Hematopoietic multipotent progenitor cell treated with erythropoietin and hydrocortisone succinate and interleukin-3 and kit ligand, for 4 days (in vitro differentiated cells): ENCODE results near the gene HTATIP2.
"Not testable (repeated sequence)": the region's sequence is repeated elsewhere in the genome, so short reads cannot be mapped to it uniquely, and the experiment has no call there.

Experiments
- DNase-seq: peaks from one replicate; pipeline ENCODE4 v3.0.0-alpha.2; 2015

Gene HTATIP2

GRCh38 chr11:20372081-20372626, 8.6 kb downstream of the HTATIP2 start:
- no peak for DNase-seq

DNA sequence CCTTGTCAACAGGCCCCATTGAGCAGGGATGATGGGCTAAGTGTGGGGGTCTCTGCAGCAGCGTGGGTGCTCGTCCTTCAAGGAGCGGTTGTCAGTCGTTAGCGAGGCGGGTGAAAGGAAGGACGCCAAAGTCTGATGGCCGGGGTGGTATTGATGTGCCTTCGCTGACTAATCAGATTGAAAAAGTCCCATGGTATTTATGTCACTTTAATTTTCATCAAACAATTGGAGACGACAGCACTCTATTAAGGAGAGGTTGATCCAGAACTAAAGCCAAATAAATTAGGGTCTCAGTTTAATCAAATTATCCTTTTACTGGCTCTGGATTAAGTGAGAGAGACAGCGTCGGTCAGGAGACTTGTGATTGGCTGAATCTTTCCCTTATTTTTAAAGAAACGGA, 9.6 kb downstream of the HTATIP2 start:
- DNase-seq, result no peak

DNA sequence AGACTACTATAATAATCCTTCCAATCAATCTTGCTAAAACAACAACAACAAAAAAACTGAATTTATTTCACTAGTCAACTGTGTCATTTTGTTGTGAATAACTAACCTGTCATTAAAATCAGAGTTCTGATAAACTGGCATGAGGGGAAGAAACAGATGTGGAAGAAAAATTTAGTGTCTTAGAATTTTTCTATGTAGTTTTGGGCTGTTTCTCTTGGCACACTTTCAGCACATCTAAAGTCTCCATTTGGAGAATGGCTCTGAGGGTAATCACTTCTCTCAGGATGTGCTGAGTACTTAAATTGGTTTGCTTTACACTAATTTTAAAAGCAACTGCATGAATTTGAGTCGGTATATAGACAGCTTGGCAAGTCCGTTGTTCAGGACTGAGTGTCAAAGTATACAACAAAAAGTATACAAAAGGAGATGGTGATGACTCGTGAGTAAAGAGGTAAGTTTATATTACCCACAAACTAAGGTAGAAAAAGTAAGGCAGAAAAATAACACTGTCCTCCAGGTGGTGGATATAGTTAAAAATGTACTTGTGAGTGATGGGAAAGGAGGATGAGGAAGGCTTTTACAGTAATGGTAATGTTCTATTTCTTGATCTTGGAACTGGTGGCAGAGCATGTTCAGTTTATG, 10.2 kb downstream of the HTATIP2 start:
- no peak for DNase-seq

DNA sequence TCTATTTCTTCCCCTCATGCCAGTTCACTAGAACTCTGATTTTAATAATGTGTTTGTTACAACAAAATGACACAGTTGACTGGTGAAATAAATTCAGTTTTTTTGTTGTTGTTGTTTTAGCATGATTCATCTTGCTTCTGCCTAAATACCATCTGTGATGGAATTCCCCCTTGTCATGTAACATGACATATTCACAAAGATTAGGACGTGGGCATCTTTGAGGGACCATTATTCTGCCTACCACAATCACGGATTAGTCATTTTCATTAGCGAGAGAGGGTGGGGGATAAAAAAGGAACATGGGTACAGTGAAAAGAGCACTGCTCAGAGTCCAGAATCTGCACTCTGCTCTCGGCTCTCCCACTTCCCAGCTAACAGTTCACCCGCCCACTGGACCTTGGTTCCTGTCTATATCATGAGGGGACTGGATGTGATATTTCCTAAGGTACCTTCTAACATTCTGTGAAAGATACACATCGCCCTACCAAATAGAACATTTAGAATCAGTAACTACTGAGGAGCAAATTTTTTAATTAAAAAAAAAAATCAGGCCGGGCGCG, 11.3 kb downstream of the HTATIP2 start:
- DNase-seq, result no peak

DNA sequence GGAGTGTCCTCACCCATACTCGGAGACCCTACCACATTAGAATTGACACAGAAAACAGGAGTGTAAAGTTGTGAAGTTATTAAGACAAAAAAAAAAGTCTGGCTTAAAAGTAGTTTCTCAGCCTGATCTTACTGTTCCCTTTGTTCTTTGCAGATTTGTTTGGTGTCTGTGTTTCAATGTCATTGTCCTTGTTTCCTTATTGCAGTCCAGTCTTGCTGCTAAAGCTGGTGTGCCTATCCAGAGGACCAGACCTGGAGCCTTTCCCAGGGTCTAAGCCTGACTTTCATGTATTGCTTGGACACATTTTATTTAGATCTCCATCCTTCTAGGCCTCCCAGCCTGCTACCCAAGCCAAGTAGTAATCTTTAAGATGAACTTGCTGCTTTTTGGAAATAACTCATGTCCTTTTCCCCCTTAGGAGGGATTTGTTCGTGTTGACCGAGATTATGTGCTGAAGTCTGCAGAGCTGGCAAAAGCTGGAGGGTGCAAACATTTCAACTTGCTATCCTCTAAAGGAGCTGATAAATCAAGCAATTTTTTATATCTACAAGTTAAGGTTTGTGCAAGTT, 12.7 kb downstream of the HTATIP2 start:
- no peak for DNase-seq

DNA sequence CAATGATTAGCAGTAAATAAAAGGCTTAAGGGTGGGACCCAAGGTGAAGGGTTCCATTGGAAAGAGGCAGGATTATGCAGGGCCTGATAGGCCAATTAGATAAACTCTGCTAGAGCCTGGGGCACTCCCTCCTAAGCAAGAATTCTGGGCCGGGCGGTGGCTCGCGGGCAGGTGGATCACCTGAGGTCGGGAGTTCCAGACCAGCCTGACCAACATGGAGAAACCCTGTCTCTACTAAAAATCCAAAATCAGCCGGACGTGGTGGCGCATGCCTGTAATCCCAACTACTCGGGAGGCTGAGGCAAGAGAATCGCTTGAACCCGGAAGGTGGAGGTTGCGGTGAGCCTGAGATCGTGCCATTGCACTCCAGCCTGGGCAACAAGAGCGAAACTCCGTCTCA, 22.5 kb downstream of the HTATIP2 start:
- not testable (repeated sequence) for DNase-seq

GRCh38 chr11:20387261-20388095, 24.0 kb downstream of the HTATIP2 start, which contains the start of gene PRMT3:
PRMT3 (plus strand) TSS chr11:20387716; CDS start chr11:20387747, 31 bp downstream.
- peak; percentile 98 for DNase-seq

- DNase-seq, result peak; percentile 51
Observed at GRCh38 chr11:20388096-20389055, 24.9 kb downstream of the HTATIP2 start.

DNA sequence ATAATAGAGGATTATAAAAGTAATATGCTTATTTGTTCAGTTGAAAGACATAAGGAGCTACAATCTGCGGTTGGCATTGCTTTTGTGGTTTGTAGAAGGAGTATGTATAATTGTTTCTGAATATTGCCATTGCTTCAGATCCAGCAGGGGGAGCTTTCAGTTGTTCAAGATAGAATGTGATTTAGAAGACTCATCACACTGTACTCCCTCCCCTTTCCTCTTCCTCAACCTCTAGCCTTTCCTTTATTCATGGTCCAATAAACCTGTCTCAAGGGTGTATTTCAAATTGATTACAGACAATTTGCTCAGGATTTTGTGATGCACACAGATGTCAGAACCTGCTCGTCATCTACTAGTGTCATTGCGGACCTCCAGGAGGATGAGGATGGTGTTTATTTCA, 33.8 kb downstream of the HTATIP2 start:
- peak; percentile 90 for DNase-seq

GRCh38 chr11:20399498-20399897, 36.0 kb downstream of the HTATIP2 start:
- DNase-seq, result no peak

GRCh38 chr11:20403059-20403458, 39.5 kb downstream of the HTATIP2 start:
- DNase-seq, result no peak

DNA sequence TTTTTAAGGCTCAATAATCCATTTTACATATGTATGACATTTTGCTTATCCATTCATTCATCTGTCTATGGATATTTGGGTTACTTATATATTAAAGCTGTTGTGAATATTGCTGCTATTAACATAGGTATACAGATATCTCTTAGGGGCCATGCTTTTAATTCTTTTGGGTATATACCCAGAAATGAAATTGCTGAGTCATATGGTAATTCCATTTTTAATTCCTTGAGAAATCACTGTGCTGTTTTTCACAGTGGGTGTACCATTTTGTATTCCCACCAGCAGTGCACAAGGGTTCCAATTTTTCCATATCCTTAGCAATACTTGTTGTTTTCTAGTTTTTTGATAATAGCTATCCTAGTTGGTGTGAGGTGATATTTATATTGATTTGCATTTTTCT, 43.0 kb downstream of the HTATIP2 start:
- DNase-seq, result no peak

GRCh38 chr11:20407344-20407743, 43.8 kb downstream of the HTATIP2 start:
- DNase-seq, result no peak

GRCh38 chr11:20415432-20415831, 51.9 kb downstream of the HTATIP2 start:
- DNase-seq, result no peak

DNA sequence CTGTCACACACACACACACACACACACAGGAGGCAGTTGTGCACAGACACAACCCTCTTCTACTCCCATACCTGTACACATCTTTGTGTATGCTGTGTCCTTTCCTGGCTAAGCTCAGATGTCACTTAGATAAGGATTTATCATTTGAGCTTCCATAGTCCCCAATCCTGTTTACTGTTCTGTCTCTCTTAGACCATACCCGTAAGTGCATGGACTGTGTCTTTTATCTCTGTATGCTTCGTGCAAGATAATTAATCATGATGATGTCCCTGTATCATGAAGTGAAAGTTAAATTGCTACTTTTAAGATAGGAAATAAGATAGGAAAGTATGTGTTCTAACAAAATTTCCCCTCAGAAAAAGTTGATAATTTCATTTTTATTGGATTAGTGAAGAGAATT, 54.3 kb downstream of the HTATIP2 start:
- DNase-seq, result no peak

DNA sequence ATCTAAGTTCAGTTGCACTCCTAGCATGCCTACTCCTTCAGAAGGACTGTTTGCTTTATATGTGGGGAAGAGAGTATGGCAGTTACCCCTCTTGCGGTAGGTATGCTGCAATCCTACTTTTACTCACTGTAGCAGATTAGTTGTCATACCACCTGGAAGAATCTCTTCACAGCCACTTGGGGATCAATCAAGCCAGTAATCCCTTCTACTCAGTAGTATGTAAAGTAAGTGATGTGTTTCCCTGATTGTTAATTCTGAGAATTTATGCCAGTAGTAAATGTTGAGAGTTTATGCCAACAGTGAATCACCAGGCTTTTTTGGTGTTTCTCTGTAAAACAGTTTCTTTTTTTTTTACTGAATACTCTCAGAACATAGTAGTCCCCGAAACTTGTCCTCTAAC, 58.4 kb downstream of the HTATIP2 start:
- no peak for DNase-seq

- DNase-seq, result no peak
Observed at GRCh38 chr11:20429216-20429615, 65.7 kb downstream of the HTATIP2 start.
